Stimulated activated CD8-positive, alpha-beta memory T cell treated with anti-CD3 and anti-CD28 coated beads, Interleukin-4, amount 100 ng/mL, for 1 hour (primary cell): ENCODE data around the gene CFAP46.

Source experiments
- DNase-seq, 2 donors: peaks; one replicate each; pipeline ENCODE4 v3.0.0-alpha.2; 2020; ENCODE audit warnings: low read depth in 2 of 2, low spot score in 1 of 2

CFAP46 gene

DNA sequence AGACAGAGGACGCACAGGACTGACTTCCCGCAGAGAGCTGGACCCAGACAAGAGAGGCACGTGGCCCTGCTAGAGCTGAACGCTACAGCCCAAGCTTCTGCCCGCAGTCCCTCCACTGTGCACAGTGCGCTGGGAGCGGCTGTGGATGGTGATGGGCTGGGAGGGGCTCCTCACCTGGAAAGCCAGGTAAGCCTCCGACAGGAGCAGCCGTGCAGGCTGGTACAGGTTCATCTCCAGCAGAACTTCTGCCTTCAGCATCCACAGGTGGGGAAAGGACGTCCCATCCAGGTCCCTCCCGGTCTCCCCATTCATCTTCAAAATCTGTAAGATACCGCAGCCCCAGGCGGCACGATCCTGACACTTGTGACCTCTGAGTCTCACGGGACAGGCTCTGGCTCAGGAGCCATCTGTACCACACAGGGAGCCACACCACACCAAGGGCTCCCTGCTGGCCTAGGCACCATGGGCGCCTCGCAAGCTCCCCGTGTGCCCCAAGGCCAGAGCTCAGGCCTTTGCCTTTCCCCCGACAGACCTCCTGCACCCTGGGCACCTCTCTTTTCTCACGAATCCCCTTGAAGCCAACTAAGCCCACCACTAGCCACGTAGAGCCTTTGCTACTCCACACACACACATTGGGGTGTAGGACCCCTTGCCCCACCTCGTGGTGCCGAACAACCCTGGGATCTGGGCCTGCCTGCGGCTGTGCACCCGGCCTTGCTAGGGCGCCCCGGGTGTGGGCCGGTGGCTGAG is 76.3 kb downstream of the CFAP46 start:
- DNase-seq = no peak

DNA sequence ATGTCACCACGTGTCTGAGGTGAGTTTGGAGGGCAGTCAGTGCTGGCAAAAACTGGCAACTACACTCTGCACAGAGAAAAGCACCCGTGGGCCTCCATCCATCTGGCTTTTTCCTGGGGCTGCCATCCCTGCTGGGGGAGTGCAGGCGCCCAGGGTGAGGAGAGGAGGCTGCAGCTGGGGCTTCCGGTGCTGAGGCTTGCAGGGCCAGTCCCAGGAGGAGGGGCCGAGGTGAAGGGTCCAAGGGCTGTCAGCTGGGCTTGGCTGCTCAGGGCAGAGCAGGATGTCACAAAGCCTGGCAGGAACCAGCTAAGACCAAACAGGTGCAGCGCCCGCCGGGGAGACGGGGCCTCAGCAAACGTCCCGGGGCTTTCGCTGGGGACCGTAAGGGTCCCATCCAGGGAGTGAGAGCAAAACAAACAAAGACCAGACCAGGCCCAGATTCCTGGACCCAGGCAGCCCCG is 77.2 kb downstream of the CFAP46 start:
- no peak for DNase-seq

DNA sequence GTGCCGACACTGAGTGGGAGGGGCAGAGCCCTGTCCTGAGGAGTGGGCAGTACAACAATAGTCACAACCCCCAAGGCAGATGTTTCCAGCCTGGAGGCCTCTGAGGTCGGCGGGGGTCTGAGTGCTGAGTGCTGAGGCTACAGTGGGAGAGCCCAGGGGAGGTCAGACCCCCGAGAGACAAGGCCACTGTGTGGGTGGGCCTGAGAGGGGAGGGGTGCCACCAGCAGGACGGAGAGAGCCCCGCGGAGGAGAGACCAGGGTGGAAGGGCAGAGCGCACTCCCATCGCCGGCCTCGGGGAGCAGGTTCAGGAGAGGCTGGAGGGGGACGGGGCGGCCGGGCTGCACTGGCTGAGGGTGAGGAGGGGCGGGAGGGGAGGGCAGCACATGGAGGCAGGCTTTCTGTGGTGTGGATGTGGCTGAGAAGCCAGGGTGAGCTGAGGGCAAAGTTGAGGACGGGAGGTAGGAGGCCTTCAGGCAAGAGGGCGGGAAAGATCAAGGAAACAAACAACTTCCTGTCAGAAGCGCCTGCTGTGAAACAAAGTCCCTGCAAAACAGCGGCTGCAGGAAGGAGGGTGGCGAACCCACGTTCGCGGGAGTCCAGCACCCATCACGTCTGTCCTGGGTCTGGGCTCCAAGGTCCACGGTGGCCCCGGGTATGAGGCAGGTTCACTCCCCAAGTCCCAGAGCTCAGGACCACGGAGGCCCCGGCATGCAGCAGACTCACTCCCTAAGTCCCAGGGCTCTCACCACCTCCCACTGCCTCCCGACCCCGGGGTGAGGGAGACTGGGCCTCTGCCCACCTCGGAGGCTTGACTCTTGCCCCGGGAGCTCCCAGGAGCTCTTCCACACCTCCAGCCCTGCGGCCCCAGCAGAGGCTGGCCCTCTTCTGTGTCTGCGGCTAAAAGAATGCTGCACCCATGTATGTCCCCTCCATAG is 79.6 kb downstream of the CFAP46 start:
- no peak for DNase-seq

DNA sequence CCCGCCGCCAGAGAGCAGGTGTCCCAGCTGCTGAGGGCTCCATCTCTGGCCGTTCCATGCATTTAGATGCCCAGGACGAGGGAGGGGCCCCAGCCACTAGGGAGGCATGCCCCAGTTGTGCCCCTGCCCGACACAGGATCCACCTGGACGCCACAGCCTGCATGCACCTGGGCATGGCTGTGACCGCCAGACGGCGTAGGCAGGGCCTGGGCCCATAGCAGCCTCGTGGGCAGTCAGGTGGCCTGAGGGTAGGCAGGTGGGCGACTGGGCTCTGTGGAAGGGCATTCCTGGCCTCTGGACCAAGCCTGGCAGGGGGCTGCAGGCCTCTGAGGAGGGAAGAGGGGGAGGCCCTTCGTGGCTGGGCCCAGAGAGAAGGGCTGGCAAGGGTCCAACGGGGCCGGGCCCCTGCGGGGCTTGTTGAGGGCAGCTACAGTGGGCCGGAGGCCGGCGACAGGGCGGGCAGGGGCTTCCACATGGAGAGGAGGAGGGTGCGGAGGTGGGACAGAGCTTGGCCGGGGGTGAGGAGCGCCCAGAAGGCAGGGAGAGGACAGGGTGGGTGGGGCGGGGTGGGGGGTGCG is 80.4 kb downstream of the CFAP46 start:
- no peak for DNase-seq

DNA sequence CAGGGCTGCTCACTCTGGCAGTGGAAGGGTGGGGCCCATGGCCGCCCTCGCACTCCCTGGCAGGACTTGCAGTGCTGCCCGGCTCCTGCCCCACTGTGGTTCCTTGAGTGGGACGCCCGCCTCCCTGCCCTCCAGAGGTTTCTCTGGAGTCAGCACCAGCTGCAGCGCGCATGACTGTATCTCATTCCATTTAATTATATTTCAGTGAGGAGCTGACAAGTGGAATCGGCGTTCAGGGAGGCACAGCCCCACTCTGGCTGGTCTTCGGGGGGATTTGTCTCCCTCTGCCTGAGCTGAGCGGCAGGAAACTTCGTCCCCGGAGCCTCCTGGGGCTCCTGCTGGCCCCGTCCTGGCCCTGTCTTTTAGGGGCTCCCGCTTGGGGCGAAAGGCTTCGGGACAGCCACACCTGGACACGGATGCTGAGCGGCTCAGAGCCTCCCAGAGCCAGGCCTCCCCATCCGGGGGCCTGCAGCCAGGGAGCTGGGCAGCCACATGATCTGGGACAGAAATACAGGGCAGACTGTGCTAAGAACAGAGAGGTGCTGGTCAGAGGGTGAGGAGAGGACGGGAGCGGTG is 81.2 kb downstream of the CFAP46 start:
- DNase-seq = no peak

DNA sequence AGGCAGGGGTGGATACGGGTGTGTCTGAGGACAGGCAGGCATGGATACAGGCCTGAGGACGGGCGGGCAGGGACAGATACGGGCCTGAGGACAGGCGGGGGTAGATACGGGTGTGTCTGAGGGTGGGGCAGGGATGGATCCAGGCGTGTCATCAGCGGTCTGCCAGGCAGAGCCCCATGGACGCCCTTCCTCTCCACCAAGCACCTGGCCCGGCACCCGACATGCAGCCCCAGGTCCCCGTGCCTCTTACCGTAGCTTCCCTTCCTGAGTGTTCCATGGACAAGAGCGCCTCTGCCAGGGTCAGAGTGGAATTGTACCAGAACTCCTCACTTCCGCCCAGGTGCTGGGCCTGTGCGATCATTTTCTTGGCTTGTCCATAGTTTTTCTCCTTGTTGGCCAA is 81.8 kb downstream of the CFAP46 start:
- no peak for DNase-seq

DNA sequence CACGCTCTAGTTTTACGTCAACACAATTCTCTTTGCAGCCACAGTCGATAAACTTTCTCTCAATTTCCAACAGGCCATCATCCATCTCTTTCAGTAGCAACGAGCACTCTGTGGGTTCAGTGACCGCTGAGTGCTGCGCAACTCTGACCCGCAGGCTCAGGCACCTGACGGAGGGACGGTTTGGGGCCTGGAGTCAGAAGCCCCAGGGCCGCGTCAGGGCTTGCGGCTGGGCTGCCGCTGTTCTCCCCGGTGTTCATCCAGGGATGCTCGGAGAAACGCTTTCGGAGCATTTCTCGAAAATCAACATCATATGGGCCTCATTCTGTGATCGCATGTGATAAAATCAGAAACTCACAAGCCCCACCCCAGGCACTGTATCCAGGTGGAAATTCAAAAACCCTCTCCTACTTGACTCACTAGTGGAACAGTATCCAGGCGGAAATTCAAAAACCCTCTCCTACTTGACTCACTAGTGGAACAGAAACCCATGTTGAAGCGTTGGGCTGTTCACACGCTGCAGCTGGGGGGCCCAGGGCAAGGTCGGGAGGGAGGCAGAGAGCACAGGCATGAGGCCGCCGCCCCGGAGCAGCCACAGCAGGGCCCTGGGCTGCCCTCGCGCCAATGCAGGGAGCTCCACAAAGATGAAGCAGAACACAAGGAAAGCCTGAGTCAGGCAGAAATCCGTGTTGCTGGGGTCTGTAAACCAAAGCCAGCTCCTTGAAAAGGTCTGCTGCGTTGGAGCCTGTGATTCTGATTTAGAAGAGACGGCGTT is 83.1 kb downstream of the CFAP46 start:
- DNase-seq = no peak

DNA sequence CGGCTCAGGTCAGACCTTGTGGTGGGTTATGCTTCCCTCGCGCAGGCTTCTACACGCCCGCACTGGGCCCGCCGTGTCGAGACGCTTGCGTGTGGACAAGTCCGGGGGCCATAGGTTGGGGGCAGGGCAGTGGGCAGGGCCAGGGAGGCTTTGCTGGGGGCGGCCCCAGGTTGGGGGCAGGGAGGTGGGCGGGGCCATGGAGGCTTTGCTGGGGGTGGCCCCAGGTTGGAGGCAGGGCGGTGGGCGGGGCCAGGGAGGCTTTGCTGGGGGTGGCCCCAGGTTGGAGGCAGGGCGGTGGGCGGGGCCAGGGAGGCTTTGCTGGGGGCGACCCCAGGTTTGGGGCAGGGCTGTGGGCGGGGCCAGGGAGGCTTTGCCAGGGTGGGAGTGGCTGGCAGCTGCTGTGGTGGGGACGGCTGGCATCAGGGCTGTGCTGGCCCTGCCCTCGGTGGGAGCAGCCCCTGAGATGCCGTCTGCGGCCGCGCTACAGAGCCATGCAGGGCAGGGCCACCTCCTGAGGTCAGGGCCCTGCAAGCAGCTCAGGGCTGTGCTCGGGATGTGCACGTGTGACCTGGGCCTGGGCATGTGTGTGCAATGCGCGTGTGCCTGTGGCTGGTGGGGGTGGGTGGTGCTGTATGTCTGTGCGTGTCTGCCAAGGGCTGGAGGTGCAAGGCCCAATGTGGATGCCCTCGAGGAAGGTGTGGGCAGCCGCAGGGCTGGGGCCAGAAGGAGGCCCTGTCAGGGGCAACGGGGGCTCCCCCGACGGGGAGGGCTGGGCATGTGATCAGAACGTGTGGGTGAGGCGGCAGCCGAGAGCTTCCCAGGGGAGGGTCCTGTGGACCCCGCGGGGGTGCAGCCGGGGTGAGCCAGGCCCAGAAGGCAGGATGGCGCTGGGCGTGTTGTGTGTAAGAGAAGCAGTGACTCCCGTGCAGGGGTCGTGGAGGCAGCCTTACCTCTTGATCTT is 84.0 kb downstream of the CFAP46 start:
- DNase-seq = no peak

DNA sequence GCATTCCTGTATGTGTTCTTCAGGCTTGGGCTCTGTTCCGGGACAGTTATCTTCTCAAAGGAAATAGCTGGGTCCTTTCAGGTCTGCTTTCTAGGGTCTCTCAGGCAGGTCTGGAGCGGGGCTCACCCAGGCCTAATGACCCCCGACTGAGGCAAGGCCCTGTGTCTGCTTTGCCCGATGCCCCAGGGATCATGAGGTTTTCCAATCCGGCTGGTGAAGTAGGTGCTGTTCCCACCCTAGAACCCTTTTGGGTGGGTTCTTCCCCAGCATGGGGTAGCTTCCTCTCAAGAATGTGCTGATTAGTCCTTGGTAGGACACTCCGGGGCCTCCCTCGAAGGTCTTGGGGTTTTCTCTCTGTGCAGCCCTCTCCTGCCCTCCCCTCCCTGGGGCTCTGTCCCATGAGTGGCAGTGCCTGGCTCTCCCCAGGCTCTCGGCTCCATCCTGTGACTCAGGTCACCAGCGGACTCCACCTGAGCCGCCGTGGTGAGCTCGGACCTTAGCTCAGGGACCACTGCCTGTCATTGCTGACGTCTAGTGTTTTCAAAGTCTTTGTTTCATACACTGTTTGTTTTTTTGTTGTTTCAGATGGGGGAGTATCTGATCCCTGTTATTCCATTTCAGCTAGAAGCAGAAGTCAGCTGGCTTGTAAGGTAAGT is 85.4 kb downstream of the CFAP46 start:
- no peak for DNase-seq

DNA sequence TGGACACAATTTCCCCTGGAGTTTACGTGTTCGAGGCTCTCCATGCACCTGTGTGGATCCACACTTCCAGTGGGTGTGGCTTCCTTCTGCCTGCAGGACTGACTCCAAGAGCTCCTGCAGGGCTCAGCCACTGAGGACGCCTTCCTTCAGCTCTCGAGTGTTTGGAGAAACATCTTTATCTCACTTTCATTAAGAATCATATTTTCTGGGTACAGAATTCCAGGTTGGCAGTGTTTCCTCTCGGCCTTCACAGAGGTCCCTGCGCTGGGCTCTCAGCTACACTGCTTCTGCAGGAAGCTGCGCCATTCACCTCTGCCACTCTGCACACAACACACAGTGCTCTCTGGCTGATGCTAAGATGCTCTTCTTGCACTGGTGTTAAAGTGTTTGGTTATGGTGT is 86.5 kb downstream of the CFAP46 start:
- DNase-seq = no peak

DNA sequence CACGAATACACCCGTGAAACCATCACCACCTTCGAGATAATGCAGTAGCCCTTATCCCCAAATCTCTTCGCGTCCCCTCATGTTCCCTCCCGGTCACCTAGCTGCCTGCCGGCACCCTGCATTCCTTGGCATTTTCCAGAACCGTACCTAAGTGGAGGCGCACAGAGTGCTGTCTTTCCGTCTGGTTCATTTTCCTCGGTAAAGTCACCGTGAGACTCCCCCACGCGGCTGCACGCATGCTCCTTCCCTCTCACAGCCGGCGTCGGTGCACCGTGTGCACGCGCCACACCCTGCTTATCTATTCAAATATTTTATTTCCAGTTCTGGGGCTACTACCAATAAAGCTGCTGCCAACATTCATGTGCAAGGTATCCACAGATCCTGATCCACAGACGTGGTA is 90.9 kb downstream of the CFAP46 start:
- no peak for DNase-seq

DNA sequence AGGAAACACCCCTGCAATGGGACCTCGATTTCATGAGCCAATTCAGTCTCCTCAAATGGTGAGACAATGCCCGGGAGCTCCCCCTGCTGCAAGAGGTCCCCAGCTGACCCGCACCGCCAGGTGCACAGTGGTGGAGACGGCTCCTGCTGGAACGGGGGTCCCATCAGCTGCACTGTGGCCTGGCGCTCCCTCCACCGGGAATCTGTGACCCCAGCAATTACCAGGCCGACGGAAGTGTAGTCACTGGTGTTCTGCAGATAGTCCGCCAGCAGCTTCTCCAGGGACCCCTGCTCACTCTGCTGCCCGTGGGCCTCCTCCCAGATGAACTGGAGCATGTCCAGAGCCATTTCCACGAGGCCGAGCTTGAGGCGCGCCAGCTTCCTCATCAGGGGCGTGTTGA is 91.5 kb downstream of the CFAP46 start:
- no peak for DNase-seq

DNA sequence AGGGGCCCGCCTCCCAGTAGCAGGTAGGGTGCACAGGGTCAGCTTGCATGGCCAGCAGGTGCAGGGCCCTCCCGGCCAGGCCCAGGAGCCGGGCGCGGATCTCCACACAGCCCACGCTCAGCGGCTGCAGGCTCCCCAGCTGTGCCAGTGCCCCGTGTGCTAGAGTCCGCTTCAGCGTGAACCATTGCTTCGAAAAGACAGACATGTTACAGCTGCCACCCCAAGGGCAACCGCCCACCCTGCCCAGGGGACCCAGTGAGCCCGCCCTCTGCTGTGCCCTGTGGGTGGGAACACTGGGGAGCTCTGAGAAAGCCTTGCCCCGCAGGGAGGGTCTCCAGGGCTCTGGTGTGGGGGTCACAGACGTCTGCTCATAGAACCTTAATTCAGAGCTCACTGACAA is 92.1 kb downstream of the CFAP46 start:
- DNase-seq = no peak

DNA sequence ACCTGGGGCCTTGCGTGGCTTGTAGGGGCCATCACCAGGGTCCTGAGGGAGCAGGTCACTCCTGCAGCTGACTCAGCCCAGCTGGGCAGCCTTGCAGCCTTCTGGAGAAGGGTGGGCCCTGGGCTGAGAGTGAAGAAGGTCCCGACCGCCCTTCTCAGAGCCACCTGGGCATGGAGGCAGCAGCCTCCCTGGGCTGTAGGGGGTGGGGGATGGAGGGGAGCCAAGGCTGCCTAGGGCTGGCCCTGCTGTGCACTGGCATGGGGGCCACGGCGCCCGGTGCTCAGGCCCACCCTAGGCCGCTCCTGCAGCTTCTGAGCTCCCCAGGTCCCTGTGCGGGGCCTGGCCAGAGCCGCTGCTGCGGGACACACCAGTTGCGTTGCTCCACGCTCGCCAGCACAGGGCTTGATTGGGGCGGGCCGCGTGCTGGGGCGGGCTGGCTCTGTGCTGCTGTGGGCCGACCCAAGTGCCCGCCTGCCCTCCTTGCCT is 92.8 kb downstream of the CFAP46 start:
- no peak for DNase-seq

DNA sequence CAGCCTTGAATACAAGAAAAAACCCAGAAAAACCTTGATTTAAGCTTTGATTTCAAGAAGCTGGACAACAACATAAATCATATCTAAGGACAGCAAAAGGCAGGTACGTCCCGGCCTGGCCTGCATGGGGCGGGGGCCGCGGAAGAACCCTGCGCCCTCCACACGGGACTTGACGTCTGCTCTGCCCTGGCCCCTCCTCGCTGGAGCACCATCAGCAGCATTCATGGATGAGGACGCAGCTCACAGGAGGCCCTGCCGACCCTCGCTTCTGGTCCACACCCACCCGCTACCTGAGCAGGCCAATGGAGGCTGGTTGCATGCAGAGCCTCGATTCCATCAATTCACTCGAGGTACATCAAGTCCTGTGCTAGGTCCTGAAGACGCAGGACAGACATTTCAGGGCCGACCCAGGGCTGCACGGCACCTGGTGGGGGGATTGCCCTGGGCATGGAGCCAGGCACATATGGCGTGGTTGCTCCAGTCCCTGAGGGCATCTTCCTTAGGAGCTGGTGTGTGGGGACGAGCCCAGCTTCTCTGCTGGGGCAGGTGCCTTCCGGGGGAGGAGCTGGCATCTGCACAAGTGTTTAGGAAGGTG is 93.3 kb downstream of the CFAP46 start:
- DNase-seq = no peak

DNA sequence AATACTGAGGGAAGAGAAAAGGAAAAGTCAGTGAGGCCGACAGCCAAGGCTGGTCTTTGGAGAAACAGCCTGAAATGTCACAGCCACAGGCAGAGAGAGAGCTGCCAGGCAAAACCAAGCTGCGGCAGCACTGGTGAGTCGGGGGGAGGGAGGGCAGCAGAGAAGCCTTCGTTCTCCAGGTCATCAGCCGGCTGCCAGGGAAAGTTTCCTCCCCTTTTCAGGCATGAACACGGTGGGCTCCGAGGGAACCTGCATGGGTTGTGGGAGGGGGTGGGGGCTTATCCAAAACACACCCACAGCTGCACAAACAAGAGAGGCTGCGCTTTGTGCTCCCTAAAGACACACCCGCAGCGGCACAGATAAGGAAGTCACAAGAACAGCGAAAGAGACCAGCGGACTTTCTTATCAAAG is 94.1 kb downstream of the CFAP46 start:
- DNase-seq = no peak

DNA sequence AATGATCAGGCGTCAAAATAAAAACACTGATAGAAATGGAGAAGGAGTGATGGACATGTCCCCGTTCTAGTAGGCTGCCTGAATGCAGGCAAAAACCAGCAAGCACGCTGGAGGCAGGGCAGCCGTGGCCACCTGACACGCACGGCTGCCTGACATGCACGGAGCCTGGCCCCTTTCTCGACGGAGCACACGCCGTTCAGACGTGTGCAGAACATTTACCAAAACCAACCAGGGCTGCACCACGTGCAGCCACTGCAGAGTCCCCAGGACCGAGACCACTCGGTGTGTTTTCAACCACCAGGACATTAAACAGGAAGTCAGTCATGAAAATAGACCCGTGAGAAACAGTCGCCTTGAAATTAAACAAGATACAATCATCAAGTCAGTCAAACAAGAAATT is 94.5 kb downstream of the CFAP46 start:
- no peak for DNase-seq

DNA sequence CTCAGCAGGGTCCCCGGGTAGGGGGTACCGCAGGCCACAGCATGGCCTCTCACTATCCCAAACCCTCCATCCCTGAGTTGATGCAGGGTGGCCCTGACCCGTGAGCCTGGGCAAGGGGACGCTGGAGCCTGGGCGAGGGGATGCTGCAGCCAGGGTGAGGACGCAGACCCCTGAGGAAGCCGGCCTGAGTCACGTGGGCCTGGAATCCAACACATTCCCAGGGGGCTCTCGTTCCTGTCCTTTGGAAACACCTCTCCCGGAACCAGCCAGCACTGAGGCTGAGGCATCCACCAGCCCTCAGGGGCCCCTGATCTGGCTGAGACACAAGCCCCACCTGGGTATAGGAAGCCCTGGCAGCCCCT is 95.0 kb downstream of the CFAP46 start:
- no peak for DNase-seq
